Measurements from ENCODE around the gene SPTBN1.

The SPTBN1 gene

DNA sequence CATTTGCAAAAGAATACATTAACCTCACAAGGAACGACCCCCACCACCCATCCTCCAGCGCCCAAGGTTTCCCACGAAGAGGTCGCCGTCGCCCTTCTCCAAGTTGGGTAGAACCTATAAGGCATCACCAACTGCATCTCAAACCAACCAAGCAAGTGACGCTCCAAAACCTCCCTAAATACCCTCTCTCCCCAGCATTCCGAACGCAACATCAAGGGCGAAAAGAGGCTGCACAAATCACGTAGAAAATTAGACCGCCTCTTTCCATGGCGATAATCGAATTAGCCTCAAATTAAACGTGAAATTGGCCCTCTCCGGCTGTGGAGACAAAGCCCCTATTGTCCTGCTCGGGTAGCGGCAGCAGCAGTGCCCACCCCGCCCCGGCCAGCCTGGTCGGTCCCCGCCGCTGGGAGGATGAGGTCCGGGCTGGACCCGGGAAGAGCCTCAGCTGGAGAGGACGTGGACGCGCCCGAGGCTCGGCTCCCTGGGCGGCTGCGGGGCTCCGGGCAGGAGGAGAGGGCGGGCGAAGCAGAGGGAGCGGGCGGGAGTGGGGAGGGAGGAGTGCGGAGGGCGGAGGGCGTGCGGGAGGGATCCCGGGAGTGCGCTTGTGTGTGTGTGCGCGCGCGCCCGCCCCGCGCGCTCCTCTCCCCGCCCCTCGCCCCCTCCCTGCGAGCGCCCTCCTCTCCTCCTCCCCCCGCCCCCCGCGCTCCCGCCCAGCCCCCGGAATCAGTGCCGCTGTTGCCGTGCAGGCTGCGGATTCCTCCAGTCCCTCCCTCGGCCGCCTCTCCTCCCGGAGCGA, at the start of gene SPTBN1:
TSS of gene SPTBN1 (plus strand) at position 765 of the 799 bp plus-strand sequence. CDS start 70,092 bp downstream, outside the sequence.
- ChIA-PET POLR2A (no interaction called here), CTCF (no interaction called here)
- TF ChIP-seq L3MBTL2 (conservative IDR thresholded peaks at IDR 0.05) (peak; percentile 39; the same call in 1 of the 2 replicates), SUZ12 (IDR thresholded peaks at IDR 0.05) (no peak)
- DNase-seq (ENCODE audit: extremely low spot score): peak; percentile 88

DNA sequence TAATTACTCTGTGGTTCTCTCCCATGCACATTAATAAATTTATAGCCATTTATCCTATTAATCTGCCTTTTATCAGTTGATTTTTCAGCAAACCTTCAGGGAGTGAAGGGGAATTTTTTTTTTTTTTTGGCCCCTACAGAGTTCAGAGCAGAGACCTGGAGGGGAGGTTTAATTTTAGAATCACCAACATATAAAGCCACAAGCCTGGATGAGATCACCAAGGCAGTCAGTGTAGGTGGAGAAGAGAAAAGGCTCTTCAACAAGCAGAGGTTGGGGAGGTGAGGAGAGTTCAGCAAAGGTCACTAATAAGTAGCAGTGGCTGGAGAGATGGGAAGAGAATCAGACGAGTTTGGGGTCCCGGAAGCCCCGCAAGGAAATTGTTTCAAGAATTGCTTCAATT, 48.4 kb upstream of the SPTBN1 start:
- ChIA-PET CTCF (no interaction called here), POLR2A (no interaction called here)
- TF ChIP-seq FOXK2 (IDR thresholded peaks at IDR 0.05) (no peak), ARNT (IDR thresholded peaks at IDR 0.05) (no peak), FOXM1 (IDR thresholded peaks at IDR 0.05; ENCODE audit: borderline replicate concordance) (no peak), ELF4 (IDR thresholded peaks at IDR 0.05) (no peak), LEF1 (IDR thresholded peaks at IDR 0.05; ENCODE audit: borderline replicate concordance) (no peak), FOXA1 (IDR thresholded peaks at IDR 0.05) (no peak), NFRKB (IDR thresholded peaks at IDR 0.05) (no peak), SUZ12 (IDR thresholded peaks at IDR 0.05) (no peak), BHLHE40 (IDR thresholded peaks at IDR 0.05; ENCODE audit: borderline replicate concordance) (no peak), TARDBP (IDR thresholded peaks at IDR 0.05) (no peak), SP1 (IDR thresholded peaks at IDR 0.05) (no peak), CTBP1 (IDR thresholded peaks at IDR 0.05; ENCODE audit: borderline replicate concordance) (no peak), HDGF (IDR thresholded peaks at IDR 0.05; ENCODE audit: borderline replicate concordance) (no peak), ZNF384 (IDR thresholded peaks at IDR 0.05) (no peak), L3MBTL2 (conservative IDR thresholded peaks at IDR 0.05) (no peak)
- TF ChIP-seq, protein P1, sequence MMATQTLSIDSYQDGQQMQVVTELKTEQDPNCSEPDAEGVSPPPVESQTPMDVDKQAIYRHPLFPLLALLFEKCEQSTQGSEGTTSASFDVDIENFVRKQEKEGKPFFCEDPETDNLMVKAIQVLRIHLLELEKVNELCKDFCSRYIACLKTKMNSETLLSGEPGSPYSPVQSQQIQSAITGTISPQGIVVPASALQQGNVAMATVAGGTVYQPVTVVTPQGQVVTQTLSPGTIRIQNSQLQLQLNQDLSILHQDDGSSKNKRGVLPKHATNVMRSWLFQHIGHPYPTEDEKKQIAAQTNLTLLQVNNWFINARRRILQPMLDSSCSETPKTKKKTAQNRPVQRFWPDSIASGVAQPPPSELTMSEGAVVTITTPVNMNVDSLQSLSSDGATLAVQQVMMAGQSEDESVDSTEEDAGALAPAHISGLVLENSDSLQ (IDR thresholded peaks at IDR 0.05): no peak
- DNase-seq (ENCODE audit: extremely low spot score): no peak

DNA sequence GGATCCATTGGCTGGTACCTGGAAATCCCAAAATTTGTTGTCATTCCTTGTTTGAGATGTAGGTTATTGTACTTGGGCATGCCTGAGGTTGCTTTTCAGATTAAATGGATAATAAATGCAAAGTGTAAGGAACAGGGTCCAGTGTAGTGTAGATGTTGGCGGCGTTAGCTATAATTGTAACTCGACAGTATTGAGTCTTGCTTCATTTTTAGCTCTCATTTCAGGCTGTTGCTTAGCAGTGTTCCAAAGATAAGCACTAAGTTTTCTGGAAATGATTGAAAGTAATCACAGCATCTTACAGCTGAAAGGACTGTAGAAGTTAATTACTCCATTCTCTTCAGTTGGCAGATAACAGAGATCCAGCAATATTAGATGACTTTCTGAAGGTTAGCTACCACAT, 47.8 kb upstream of the SPTBN1 start:
- TF ChIP-seq FOXM1 (IDR thresholded peaks at IDR 0.05; ENCODE audit: borderline replicate concordance) (no peak), FOXK2 (IDR thresholded peaks at IDR 0.05) (no peak), BHLHE40 (IDR thresholded peaks at IDR 0.05; ENCODE audit: borderline replicate concordance) (no peak), CTBP1 (IDR thresholded peaks at IDR 0.05; ENCODE audit: borderline replicate concordance) (no peak), SP1 (IDR thresholded peaks at IDR 0.05) (no peak), FOXA1 (IDR thresholded peaks at IDR 0.05) (no peak), SUZ12 (IDR thresholded peaks at IDR 0.05) (no peak), ZNF384 (IDR thresholded peaks at IDR 0.05) (no peak), NFRKB (IDR thresholded peaks at IDR 0.05) (no peak), TARDBP (IDR thresholded peaks at IDR 0.05) (no peak), HDGF (IDR thresholded peaks at IDR 0.05; ENCODE audit: borderline replicate concordance) (no peak), ELF4 (IDR thresholded peaks at IDR 0.05) (no peak)
- TF ChIP-seq, protein P1 (IDR thresholded peaks at IDR 0.05): no peak
- ChIA-PET POLR2A (interaction anchor here (0.6 kb wide), 1 partner anchor 222 kb away, joined by 3 read pairs; no protein-coding TSS in a partner anchor), CTCF (interaction anchor here (0.6 kb wide), 1 partner anchor 24 kb away, joined by 3 read pairs; no protein-coding TSS in a partner anchor)
- no peak for DNase-seq (ENCODE audit: extremely low spot score)

DNA sequence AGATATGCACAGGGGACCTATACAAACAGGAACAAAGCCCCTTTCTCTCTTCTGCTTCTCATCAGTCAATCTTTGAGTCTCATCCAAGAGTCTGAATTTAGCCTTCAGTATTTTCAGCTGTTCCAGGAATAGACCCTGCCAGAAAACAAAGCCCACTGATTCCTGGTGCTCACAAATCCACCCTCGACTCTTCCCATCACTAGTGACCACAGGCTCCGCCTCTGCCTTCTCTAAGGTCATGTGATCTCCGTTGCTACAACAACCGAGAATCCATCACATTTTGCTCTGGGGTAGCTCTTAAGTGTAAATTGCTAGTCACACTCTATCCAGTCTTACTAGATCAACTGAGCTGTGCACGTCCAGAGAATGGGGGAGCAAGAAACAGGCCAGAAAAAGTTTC, 46.4 kb upstream of the SPTBN1 start:
- ChIA-PET CTCF (interaction anchor here (0.5 to 0.6 kb wide), 2 partner anchors 11 to 361 kb away, joined by 3 read pairs; no protein-coding TSS in a partner anchor), POLR2A (no interaction called here)
- DNase-seq (ENCODE audit: extremely low spot score): no peak
- no peak for TF ChIP-seq ARNT (IDR thresholded peaks at IDR 0.05)

DNA sequence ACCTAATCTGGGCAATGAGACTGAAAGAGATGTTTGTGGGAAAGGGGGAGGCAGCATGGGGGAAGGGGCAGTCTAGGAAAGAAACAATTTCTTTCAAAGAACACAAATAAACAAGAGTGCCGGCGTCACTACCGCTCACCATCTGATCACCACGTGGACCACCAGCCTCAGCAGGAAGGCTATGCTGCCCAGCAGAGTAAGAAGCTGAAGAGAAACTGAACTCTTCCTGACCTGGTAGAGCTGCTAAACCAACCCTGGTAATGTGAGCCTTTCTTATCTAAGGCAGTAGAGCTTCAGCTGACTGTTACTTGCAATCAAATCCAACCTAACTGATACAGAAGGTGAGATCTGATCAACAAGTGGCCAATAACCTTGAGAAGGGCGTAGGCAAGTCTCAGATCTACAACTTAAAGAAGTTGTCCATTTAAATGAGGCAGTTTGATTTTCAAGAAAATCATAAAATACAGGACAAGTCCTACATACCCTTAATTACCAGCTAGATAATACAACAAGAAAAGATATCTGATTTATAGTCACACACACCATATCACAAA, 44.2 kb upstream of the SPTBN1 start:
- ChIA-PET POLR2A (no interaction called here), CTCF (no interaction called here)
- TF ChIP-seq FOXA1 (IDR thresholded peaks at IDR 0.05): no peak
- no peak for TF ChIP-seq ELF4 (IDR thresholded peaks at IDR 0.05)
- no peak for TF ChIP-seq ARNT (IDR thresholded peaks at IDR 0.05)
- peak; percentile 60 for TF ChIP-seq L3MBTL2 (conservative IDR thresholded peaks at IDR 0.05)
- DNase-seq (ENCODE audit: extremely low spot score): peak; percentile 50

DNA sequence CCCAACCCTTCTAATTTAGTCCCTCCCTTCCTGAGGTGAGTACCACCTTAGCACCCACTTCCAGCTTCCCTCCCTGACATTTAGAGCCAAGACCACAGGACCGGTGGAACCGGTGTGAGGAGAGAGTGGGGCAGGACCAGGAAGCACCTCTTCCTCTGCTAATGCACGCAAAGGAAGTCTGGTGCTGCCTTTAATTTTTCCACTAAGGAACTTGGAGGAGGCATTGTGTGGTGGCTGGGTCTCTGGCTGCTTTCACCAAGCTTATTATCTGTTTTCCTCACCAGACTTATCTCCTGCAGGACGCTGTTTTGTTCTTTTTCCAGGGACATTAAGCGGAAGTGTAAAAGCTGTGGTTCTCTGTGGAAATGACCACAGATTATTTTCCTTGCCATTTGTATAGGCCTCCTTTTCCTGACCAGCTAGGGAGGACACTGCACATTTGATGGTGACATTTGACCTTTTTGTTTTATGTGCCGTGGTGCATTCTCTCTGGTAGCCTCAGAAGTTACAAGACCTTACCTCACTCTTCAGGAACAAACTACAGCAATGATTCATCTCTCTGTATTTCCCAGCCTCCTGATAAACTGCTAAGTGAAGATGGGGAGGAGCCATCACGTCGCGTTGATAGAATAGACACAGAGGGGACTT, 39.8 kb upstream of the SPTBN1 start:
- TF ChIP-seq SUZ12 (IDR thresholded peaks at IDR 0.05) (no peak), L3MBTL2 (conservative IDR thresholded peaks at IDR 0.05) (no peak), FOXM1 (IDR thresholded peaks at IDR 0.05; ENCODE audit: borderline replicate concordance) (no peak), ELF4 (IDR thresholded peaks at IDR 0.05) (no peak), CTBP1 (IDR thresholded peaks at IDR 0.05; ENCODE audit: borderline replicate concordance) (no peak), FOXK2 (IDR thresholded peaks at IDR 0.05) (no peak), HDGF (IDR thresholded peaks at IDR 0.05; ENCODE audit: borderline replicate concordance) (no peak), BHLHE40 (IDR thresholded peaks at IDR 0.05; ENCODE audit: borderline replicate concordance) (no peak), LEF1 (IDR thresholded peaks at IDR 0.05; ENCODE audit: borderline replicate concordance) (no peak), FOXA1 (IDR thresholded peaks at IDR 0.05) (no peak)
- TF ChIP-seq, protein P1 (IDR thresholded peaks at IDR 0.05): no peak
- ChIA-PET CTCF (no interaction called here), POLR2A (interaction anchor here (0.7 kb wide), 1 partner anchor 666 kb away, joined by 3 read pairs; no protein-coding TSS in a partner anchor)
- DNase-seq (ENCODE audit: extremely low spot score): no peak

Measured in HEK293T (cell line).